T-helper 1 cell treated with Interleukin-12 subunit alpha and Interleukin-12 subunit beta and Interleukin-4 antibody, amounts not matched to agents 30 ng/mL and 1 ng/mL, for 36 hours (primary cell): Measurements from ENCODE around the gene COMMD3. TPM values are rescaled to one million over a fixed set of nuclear protein-coding genes. Genes with fewer than 3 reads are reported as not detected.

ENCODE experiments used
- intact Hi-C: fragments of 100-400 bp; cut with micrococcal nuclease; formaldehyde crosslinking; loops from one replicate; pipeline ENCODE4 v1.15.1; 2024
- total RNA-seq: library from RNA; stranded (reverse); gene quantifications from 2 replicates; pipeline ENCODE4 v1.2.3, GENCODE V29; 2022

Gene COMMD3
- total RNA-seq, 1 donor from 2014 or later, result 89.3 TPM

DNA sequence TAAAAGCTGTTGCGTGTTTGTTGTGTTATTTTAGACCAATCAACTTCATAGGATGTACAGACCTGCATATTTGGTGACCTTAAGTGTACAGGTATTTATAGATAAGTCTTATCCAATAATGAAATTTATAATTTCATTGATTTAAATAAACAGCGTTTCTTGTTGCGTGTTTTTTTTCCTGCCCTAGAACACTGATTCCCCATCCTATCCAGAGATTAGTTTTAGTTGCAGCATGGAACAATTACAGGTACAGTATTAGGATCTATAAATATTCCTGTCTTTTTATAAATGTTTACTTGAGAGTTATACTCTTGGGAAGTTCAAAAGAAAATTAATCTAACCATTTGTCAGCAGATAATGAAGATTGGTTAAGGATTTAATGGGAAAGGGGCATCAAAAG lies 2.6 kb downstream of the COMMD3 start:
- intact Hi-C loops, result loop anchor here (5.0 kb wide), 4 partner anchors 294 to 1124 kb away; partner anchors contain the start of gene PIP4K2A

DNA sequence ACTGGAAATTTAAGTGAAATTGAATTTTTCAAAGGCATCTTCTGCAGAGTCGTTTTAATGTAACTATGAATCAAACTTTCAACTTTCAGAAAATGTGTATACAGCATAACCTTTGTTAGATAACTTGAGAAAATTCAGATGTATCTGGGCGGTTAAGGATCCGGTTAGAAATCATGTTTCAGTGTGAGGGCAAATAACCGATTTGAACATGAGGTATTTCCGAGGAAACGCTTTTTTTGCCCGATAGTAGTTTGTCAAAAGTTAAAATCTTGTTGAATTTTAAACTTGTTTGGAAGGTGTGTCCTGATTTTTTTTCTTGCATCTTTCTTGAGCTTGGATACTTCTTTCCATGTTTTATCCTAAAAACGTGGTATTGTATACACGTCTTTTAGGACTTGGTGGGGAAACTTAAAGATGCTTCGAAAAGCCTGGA lies 3.4 kb downstream of the COMMD3 start:
- intact Hi-C loops, result loop anchor here (5.0 kb wide), 4 partner anchors 293 to 1123 kb away; partner anchors contain the start of gene PIP4K2A

DNA sequence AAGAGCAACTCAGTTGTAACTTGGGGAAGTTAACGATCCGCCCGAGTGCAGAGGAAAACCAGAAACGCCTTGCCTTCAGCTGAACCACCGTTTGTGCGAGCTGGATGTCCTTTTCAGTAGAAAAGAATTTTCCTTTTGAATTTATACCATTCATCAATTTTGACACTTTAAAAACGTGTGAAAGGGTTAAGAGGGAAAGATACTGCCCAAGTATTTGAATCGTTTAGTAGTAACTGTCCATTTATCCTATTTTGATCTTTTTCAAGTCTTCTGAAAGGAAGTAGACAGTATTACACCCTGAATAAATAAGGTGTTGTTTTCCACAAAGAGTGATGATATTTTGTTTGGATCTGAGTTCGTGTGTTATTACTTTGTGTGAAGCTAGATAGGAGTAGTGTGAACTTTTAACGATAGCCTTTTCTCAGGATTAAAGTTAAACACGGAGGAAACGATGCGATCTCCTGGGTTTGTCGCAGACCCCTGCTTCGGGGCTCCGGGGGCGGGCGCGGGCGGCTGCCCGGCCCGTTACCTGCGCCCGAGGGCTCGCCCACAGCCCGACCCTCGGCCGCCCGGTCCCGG lies 3.9 kb downstream of the COMMD3 start:
- intact Hi-C loops, result loop anchor here (1.0 to 5.0 kb wide), 7 partner anchors 20 to 1122 kb away; partner anchors contain the start of gene PIP4K2A

DNA sequence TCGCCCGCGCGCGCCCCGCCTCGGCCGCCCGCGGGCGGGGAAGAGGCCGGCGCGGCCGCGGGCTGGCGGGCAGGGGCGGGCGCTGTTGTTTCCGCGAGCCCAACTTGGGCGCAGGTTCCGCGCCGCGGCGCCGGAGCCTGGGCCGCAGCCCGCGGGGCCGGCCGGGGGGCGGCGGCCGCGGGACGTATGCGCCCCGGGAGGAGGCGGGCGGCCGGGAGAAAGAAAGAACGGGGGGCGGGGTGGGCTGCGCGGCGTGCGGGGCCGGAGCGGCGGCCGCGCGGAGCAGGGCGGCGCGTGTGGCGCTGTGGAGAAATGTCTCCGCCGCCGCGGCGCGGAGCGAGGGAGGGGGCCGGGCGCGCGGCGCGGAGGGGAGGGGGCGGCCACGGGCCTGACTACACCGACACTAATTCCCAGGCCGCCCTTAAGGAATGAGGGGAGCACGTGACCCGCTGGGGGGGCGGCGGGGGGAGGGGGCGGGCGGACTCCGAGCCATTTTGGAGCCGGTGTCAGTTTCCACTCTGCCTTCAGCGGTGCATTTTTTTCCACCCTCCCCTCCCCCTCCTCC lies 4.5 kb downstream of the COMMD3 start, which contains the start of gene BMI1:
BMI1 (plus strand) TSS at position 509 of the 565 bp plus-strand sequence. CDS start 5,351 bp downstream, outside the sequence.
- intact Hi-C loops, result loop anchor here (1.0 kb wide), 3 partner anchors 20 to 91 kb away; no protein-coding TSS in a partner anchor

DNA sequence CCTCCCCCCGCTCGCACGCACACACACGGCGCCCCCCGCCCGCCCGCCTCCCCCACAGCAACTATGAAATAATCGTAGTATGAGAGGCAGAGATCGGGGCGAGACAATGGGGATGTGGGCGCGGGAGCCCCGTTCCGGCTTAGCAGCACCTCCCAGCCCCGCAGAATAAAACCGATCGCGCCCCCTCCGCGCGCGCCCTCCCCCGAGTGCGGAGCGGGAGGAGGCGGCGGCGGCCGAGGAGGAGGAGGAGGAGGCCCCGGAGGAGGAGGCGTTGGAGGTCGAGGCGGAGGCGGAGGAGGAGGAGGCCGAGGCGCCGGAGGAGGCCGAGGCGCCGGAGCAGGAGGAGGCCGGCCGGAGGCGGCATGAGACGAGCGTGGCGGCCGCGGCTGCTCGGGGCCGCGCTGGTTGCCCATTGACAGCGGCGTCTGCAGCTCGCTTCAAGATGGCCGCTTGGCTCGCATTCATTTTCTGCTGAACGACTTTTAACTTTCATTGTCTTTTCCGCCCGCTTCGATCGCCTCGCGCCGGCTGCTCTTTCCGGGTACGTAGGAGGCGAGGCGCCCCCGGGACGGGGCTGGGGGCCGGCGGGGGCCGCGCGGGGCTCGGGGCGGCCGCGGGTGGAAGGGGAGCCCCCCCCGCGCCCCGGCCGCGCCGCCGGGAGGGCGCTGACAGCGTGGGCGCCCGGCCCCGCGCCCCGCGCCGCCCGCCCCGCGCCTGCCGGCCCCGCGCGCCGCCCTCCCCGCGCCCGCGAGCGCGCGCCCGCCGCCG lies 5.2 kb downstream of the COMMD3 start:
- intact Hi-C loops, result no loop called here

DNA sequence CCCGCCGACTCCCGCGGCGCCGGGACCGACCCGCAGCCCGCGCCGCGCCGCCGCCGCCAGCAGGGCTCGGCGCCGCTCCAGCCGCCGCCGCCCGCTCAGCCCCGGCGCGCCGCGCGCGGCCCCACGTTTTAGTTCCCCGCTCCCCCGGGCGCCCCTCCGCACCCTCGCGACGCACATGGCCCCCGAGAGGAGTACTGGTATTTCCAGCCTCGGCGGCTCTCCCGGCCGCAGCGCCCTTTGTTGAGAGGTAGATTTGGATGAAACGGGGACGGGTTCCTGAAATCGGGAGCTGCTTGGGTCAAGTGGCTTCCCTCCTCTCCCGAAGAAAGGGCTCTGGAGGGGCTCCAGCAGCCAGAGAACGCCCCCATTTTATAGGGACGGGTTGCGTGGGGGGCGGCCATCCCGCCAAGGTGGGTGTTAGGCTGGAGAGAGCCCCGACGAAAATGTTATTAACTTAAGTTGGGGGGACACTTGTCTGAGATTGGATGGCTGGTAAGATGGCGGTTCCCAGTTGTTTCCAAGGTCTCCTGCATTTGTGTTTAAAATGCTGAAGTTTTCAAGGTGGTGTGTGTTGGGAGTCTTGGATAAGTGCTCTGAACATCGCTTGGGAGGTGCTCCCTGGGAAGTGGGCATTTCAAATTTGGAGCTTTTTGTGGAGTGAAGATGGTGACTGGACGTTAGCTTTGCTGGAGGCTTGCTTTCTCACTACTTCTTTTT lies 5.9 kb downstream of the COMMD3 start:
- intact Hi-C loops, result no loop called here

DNA sequence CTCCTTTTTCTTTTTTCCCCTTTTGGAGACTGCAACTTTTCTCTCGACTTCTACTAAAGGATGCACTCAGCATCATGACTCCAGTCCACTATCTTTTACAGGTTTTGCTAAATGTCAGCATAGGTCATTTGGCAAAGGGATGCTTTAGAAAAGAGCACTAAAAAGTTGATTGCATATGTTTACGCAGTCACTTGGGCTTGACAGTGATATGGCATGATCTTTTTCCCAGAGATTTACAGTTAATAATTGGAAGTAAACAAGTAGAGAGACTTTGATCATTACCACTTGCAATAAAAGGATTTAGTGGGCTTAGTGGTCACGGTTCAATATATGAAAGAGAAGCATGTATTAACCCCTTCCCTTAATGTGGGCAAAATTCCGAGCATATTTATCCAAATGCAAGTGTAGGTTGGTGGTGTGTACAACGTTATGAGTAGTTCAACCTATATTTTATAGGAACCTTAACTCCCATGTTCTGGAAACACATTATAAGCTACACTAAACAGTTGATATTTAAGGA lies 6.5 kb downstream of the COMMD3 start:
- intact Hi-C loops, result no loop called here

DNA sequence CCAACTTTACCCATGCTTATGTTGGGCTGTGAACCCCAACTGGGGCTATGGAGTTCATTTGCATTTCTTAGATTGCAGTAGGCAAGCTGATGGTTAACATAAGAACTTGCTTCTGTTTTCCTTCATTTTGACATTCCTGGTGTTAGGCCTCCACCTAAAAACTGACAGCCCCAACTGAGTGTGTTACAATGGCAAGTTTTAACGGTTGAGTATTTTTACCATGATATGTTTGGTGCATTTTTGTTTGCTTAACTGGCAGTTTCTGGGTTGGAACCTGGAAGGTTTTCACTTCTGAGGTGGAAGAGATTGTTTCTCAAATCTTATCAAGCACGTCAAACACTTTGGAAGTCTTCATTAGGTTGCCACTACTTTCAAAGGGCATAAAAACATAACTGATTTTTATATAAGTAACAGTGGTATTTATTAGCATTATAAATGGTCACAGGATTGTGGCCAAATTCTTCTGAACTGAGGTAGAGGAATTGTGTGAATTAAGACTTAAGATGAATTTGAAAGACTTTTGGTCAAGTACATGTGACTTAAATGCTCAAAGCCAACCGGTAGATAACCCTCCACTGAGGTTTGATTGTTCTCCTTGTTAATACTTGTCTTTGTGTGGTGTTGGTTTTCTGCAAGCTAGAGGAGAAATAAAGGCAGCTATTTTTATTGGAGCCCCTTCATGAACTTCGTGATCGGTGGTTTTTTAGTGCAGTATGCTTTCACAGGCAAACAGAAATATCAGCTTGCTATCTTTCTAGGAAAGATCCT lies 7.5 kb downstream of the COMMD3 start:
- intact Hi-C loops, result loop anchor here (2.0 kb wide), 1 partner anchor 321 kb away; the partner anchor contains the start of gene DNAJC1

DNA sequence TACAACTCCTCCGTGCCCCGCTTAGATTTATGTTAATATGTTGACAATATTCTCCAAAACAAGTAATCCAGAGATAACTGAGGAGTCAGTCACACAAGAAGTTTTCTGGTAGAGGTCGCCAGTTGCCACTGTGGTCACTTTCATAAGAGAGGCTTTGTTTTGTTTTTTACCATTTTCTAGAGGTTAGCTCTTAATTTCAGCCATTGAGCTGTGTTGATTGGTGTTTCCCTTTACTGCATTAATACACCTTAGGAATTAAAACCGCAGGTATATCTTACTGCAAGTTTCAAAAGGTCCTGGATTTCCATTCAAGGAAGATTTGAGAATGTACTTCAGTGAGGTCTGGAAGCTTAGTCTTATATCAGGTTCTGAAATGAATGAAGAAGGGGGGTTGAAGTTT lies 8.2 kb downstream of the COMMD3 start:
- intact Hi-C loops, result loop anchor here (2.0 kb wide), 1 partner anchor 322 kb away; the partner anchor contains the start of gene DNAJC1

DNA sequence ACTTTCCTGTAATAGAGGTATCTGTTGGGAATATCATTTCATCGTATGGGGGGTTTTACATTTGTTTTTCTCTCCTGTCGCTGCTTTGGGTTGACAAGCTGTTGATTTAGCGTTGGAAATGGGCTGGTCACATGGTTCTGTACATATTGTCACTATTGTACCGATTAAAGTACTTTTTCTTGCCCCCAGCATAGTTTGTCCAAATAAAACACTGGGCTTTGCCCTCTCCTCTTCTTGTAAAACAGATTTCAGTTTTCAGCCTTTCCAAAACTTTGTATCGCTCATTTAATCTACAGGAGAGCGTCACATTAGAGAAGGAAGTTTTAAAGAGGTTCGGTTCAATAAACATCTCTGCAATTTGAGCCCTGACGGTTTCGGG lies 8.7 kb downstream of the COMMD3 start:
- intact Hi-C loops, result loop anchor here (1.0 to 2.0 kb wide), 2 partner anchors 8 to 322 kb away; partner anchors contain the start of gene DNAJC1

DNA sequence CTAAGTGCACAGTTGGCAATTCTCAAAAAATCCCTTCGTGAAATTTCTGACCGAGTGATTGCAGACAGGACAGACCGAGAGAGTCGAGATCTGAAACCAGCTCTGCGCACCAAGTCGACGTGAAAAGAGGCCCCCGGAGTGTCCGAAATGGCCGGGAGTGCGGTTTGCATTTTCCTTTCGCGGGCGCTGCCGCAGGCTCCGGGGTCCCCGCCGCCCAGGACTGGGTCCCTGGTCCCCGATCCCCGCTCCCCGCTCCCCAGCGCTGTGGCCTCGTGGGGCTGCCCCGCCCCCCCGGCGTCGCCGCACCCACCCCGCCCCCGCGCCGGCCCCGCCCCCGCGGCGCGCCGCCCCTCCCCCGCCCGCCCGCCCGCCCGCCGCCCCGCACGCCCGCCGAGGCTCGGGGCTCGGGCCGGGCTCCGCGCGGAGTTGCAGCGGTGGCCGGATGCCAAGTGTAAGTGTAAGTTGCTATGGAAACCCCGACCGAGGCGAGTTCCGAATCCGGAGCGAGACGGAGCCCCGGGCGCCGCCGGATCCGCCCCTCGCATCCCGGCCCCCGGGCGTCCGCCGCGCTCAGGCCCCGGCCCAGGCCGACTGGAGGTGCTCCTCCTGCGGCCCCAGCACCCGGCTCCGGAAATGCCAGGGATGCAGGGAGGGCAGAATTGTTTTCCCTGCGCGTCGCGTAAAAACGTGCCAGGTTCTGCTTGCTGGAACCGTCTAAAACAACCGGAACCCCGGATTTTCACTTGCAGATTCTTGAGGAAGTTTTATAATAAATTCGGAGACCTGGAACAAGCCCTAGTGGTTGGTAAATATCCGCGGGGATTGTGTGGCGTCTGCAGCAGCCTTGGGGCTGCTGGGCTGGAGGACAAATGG lies 9.3 kb downstream of the COMMD3 start:
- intact Hi-C loops, result loop anchor here (1.0 to 2.0 kb wide), 2 partner anchors 8 to 323 kb away; partner anchors contain the start of gene DNAJC1

DNA sequence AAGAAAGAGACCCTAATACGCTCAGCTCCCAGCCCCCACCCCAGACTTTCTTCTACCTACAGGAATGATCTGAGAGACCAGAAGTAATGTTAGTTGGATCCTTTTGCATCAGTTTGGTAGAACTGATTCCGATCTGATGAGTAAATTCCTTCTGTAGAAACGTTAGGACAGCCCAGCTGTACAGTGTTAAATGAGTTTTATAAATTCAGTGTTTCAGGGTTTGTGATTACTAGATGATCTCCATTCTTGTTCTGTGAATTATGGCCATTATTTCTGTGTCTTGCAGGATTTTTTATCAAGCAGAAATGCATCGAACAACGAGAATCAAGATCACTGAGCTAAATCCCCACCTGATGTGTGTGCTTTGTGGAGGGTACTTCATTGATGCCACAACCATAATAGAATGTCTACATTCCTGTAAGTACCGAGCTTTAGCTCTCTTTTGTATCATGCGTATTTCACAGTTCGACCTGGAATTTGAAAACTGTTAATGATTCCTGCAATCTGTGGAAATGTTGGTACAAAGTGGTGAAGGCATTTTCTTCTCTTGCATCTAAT lies 10.0 kb downstream of the COMMD3 start:
- intact Hi-C loops, result no loop called here

DNA sequence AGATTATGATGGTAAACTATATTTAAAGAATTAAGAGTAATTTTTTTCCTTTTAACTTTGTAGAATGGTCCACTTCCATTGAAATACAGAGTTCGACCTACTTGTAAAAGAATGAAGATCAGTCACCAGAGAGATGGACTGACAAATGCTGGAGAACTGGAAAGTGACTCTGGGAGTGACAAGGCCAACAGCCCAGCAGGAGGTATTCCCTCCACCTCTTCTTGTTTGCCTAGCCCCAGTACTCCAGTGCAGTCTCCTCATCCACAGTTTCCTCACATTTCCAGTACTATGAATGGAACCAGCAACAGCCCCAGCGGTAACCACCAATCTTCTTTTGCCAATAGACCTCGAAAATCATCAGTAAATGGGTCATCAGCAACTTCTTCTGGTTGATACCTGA lies 13.0 kb downstream of the COMMD3 start:
- intact Hi-C loops, result no loop called here

DNA sequence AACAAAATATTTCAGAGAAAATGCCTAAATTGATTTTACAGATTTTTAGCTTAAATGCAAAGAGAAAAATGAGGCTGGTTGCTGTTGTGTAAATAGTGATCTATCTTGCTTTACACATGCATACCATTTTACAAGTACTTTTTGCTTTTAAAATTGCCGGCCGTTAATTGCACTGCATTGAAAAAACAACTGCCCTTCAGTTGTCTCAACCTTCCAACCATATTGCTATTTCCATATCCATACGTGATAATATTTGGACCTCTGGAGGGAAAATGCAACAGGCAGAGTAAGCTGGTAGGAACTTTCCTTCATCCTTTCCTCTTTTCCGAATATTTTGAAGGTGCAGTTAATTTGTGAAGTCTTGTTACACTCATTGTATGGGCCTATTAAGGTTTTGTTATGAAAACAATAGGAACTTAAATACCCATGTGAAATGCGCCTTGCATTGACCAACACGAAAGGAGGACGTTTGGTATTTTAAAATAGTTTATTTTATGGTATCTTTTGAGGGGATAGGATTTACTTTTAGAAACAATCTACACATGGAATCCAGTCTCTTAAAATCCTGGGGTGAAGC lies 16.0 kb downstream of the COMMD3 start:
- intact Hi-C loops, result loop anchor here (2.0 kb wide), 1 partner anchor 837 kb away; no protein-coding TSS in a partner anchor

DNA sequence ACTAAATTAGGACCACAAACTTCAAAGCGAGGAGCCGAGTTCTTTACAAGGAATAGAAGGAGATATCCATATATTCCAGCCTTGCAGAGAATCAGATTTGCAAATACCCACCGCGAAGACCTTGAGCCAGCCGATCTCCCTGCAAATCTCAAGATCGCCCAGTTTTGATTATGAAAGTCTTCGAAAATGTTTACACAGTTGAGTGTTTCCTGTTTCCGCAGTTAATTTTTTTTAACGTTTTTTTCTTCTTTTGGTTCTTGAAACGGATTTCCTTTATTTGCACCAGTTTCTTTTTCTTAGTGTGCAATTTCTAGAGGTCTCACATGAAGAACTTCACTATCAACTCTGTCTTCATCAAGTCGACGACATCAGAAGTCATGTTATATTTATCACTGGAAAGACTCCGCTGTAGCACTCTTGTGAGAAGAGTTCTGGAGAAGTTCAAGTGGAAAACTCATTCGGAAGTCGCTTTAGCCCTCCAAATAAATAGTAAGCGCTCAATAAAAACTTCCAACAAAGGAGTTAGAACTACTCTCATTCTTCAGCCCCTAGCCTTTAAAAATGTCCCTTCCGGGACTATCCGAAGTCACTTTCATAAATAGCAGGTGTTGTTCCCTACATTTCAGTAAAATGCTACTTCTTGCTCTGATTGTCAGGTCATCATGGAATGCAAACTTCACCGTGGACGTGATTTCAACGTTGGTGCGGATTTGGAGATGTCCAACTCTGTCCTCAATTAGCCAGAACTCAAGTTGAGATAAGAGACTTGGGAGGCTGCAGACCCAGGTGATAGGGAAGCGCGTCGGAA lies 17.2 kb downstream of the COMMD3 start:
- intact Hi-C loops, result loop anchor here (1.0 to 2.0 kb wide), 4 partner anchors 8 to 839 kb away; partner anchors contain the start of gene COMMD3

DNA sequence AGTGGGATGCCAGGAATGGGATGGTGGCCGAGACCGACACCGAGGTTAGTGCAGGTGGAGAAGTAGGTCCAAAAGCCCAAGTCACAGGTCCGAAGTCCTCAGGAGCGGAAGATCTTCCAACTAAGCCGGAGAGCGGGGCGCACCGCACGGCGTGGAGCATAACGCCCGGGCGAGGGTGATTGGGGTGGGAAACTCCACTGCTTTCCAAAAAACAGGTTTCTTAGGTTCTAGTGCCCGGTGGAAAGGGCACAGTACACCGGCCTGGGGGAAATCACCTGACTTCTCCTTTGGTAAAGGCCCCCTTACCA lies 17.7 kb downstream of the COMMD3 start:
- intact Hi-C loops, result loop anchor here (1.0 to 2.0 kb wide), 4 partner anchors 7 to 839 kb away; partner anchors contain the start of gene COMMD3

DNA sequence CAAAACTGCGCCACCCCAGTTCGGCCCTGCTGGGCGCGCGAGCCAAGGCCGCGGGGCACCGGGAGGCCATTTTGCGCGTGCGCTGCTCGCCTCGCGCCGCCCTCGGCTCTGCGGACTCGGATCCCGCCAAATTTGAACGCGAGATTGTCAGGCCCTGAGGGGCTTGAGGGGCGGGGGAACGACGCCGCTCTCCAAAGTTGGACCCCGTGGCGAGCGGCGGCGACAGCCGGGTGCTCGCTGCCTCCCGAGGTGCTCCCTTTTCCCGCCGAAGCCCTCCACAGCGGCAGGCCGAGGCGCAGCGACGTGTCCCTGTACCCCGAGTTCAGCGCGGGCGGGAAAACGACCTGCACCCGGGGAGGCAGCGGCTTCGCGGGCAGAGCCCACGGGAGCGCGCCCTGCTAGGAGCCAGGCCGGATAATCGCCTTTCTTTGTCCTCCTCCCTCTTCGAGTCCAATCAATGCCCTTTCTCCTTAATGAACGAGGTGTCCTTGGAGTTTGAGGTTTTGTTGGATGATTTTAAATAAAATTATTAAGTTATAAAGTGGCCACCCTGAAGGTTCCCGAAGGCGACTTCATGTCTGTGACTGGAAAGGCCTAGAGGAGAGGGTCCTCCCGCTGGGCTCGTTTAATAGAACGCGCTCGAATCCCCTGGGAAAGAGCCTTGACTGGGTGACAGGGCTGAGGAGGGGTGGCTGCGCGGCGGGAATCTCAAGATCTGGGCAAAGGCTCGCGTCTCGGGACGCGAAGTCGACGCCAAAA lies 18.4 kb downstream of the COMMD3 start:
- intact Hi-C loops, result no loop called here
